Right lobe of liver (tissue), 4 donors: ENCODE data around the gene ADARB1.

Experiments used
- POLR2A ChIP-seq: fragments of 450-650 bp; IDR thresholded peaks from one replicate; pipeline ENCODE4 v1.6.1; 2017; ENCODE audit warnings: antibody characterized with exemption, mild to moderate bottlenecking
- TF ChIP-seq, protein P1 (sequence below), 4 donors: fragments of 200-600 bp in 3 of 4; fragments of 450-650 bp in 1 of 4; IDR thresholded peaks; one replicate each; pipeline versions ENCODE4 v1.5.1 to v1.8.0; 2016 to 2022; ENCODE audit warnings: antibody characterized with exemption in 4 of 4, mild to moderate bottlenecking in 2 of 4
- donor health status: DM: no; HTN: no; CAD: no.
- donor health status: DM: no; HTN: no; CAD: no.
- donor health status: DM: no; HTN: yes; CAD: no.

DNA sequence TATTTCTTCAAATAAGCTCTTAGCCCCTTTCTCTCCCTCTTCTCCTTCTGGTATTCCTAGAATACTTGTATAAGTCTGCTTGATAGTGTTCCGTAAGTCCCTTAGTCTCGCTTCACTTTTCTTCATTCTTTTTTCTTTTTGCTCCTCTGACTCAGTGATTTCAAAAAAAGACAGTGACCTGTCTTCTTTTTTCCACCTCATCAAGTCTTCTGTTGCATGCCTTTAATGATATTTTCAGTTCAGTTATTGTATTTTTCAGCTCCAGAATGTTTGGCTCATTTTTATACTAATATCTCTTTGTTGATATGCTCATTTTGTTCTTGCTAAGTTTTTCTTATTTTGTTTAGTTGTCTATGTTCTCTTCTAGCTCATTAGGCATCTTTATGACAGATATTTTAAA is 115.6 kb downstream of the ADARB1 start:
- TF ChIP-seq POLR2A, result no peak
- TF ChIP-seq, protein P1, sequence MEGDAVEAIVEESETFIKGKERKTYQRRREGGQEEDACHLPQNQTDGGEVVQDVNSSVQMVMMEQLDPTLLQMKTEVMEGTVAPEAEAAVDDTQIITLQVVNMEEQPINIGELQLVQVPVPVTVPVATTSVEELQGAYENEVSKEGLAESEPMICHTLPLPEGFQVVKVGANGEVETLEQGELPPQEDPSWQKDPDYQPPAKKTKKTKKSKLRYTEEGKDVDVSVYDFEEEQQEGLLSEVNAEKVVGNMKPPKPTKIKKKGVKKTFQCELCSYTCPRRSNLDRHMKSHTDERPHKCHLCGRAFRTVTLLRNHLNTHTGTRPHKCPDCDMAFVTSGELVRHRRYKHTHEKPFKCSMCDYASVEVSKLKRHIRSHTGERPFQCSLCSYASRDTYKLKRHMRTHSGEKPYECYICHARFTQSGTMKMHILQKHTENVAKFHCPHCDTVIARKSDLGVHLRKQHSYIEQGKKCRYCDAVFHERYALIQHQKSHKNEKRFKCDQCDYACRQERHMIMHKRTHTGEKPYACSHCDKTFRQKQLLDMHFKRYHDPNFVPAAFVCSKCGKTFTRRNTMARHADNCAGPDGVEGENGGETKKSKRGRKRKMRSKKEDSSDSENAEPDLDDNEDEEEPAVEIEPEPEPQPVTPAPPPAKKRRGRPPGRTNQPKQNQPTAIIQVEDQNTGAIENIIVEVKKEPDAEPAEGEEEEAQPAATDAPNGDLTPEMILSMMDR (IDR thresholded peaks at IDR 0.05), result no peak
